Measurements from ENCODE around the gene NUMBL. TPM values are rescaled to one million over a fixed set of nuclear protein-coding genes. Genes with fewer than 3 reads are reported as not detected.

NUMBL gene
- total and polyA plus RNA-seq, 2 experiments from 2014 or later = 15.7 to 32.1 TPM

- H3K36me3 ChIP-seq (replicated peaks; ENCODE audit: insufficient read depth, low read depth) = no peaks in the 10 kb centered on the region
- no peak overlapping the region for H3K27ac ChIP-seq
- no peak for TF ChIP-seq CTCF (IDR thresholded peaks at IDR 0.05; ENCODE audit: poor library complexity)
- TF ChIP-seq EZH2phosphoT487 (IDR thresholded peaks at IDR 0.05; ENCODE audit: low read depth, severe bottlenecking, unreplicated experiment) = no peak
- no peak for TF ChIP-seq EZH2 (IDR thresholded peaks at IDR 0.05; ENCODE audit: borderline replicate concordance)
- H3K27me3 ChIP-seq = no peaks in the 10 kb centered on the region
- no peaks in the 10 kb centered on the region for H3K9me3 ChIP-seq (ENCODE audit: low read depth)
- no peaks in the 10 kb centered on the region for H3K9me2 ChIP-seq (replicated peaks; ENCODE audit: insufficient read depth)
- no peak overlapping the region for H3K4me2 ChIP-seq
- H2AFZ ChIP-seq = no peak overlapping the region
- 97% methylated on average over 18 of the region's 18 CpGs for WGBS (ENCODE audit: low lambda C conversion rate, missing lambda C conversion rate)
- H3K4me3 ChIP-seq = no peak overlapping the region
- peaks cover 23% of the 10 kb centered on the region for H3K4me1 ChIP-seq (ENCODE audit: insufficient read depth)
- H3K79me2 ChIP-seq = no peaks in the 10 kb centered on the region
- no peak for DNase-seq (ENCODE audit: low spot score)
- no peaks in the 10 kb centered on the region for H4K20me1 ChIP-seq (ENCODE audit: insufficient read depth, poor library complexity, severe bottlenecking)
Measured at GRCh38 chr19:40642051-40642706, 48.3 kb downstream of the NUMBL start.

- Histone ChIP-seq H3K4me3 (no peak overlapping the region), H3K9me2 (replicated peaks; ENCODE audit: insufficient read depth) (no peaks in the 10 kb centered on the region), H3K79me2 (no peaks in the 10 kb centered on the region), H3K4me2 (peak overlapping the region; percentile 35), H3K4me1 (ENCODE audit: insufficient read depth) (peaks cover 16% of the 10 kb centered on the region), H3K27me3 (no peaks in the 10 kb centered on the region), H3K36me3 (replicated peaks; ENCODE audit: insufficient read depth, low read depth) (no peaks in the 10 kb centered on the region), H3K9me3 (ENCODE audit: low read depth) (no peaks in the 10 kb centered on the region), H3K27ac (peak overlapping the region; percentile 59), H4K20me1 (ENCODE audit: insufficient read depth, poor library complexity, severe bottlenecking) (no peaks in the 10 kb centered on the region), H2AFZ (no peak overlapping the region)
- WGBS (ENCODE audit: low lambda C conversion rate, missing lambda C conversion rate) = 76% methylated on average over 7 of the region's 7 CpGs
- DNase-seq (ENCODE audit: low spot score) = no peak
- no peak for TF ChIP-seq EZH2 (IDR thresholded peaks at IDR 0.05; ENCODE audit: borderline replicate concordance)
- TF ChIP-seq EZH2phosphoT487 (IDR thresholded peaks at IDR 0.05; ENCODE audit: low read depth, severe bottlenecking, unreplicated experiment) = no peak
- no peak for TF ChIP-seq CTCF (IDR thresholded peaks at IDR 0.05; ENCODE audit: poor library complexity)
Measured at GRCh38 chr19:40641281-40641680, 49.2 kb downstream of the NUMBL start.

- peaks cover 16% of the 10 kb centered on the region for H3K4me1 ChIP-seq (ENCODE audit: insufficient read depth)
- H3K36me3 ChIP-seq (replicated peaks; ENCODE audit: insufficient read depth, low read depth) = no peaks in the 10 kb centered on the region
- H3K9me3 ChIP-seq (ENCODE audit: low read depth) = no peaks in the 10 kb centered on the region
- no peaks in the 10 kb centered on the region for H3K79me2 ChIP-seq
- no peaks in the 10 kb centered on the region for H3K27me3 ChIP-seq
- no peak overlapping the region for H3K4me3 ChIP-seq
- no peaks in the 10 kb centered on the region for H4K20me1 ChIP-seq (ENCODE audit: insufficient read depth, poor library complexity, severe bottlenecking)
- peak overlapping the region; percentile 35 for H3K4me2 ChIP-seq
- WGBS (ENCODE audit: low lambda C conversion rate, missing lambda C conversion rate) = 52% methylated on average over 2 of the region's 5 CpGs
- TF ChIP-seq EZH2 (IDR thresholded peaks at IDR 0.05; ENCODE audit: borderline replicate concordance) = no peak
- no peak for TF ChIP-seq CTCF (IDR thresholded peaks at IDR 0.05; ENCODE audit: poor library complexity)
- TF ChIP-seq EZH2phosphoT487 (IDR thresholded peaks at IDR 0.05; ENCODE audit: low read depth, severe bottlenecking, unreplicated experiment) = no peak
- no peak for DNase-seq (ENCODE audit: low spot score)
- no peaks in the 10 kb centered on the region for H3K9me2 ChIP-seq (replicated peaks; ENCODE audit: insufficient read depth)
- H3K27ac ChIP-seq = peak overlapping the region; percentile 59
- no peak overlapping the region for H2AFZ ChIP-seq
Measured at GRCh38 chr19:40640744-40641143, 49.7 kb downstream of the NUMBL start.
